NCI-H1436 treated with DMSO at 0.1 percent for 48 hours (cell line): ENCODE results near the gene TNFSF13B.

Source experiments
- DNase-seq: peaks from one replicate; lab custom pipeline; 2025; lab: John Stamatoyannopoulos, UW

Gene TNFSF13B

GRCh38 chr13:108349269-108349668 is 79.8 kb downstream of the TNFSF13B start:
- no peak for DNase-seq

- DNase-seq: no peak
Observed at GRCh38 chr13:108350579-108350978, 81.1 kb downstream of the TNFSF13B start.

GRCh38 chr13:108352599-108352998 is 83.1 kb downstream of the TNFSF13B start:
- no peak for DNase-seq

GRCh38 chr13:108357228-108357627 is 87.7 kb downstream of the TNFSF13B start:
- no peak for DNase-seq
